Mucosa of stomach (tissue), 1 donor: ENCODE measurements around the gene HYAL2.
"Not testable (repeated sequence)": the region's sequence is repeated elsewhere in the genome, so short reads cannot be mapped to it uniquely, and the experiment has no call there.

Source experiments
- H3K27me3 ChIP-seq: one replicate; pipeline ENCODE4 v1.7.0; 2013; ENCODE audit warnings: mild to moderate bottlenecking, low read length; ENCODE audit not compliant: control insufficient read depth, insufficient read depth
- H3K36me3 ChIP-seq: one replicate; pipeline ENCODE4 v1.7.0; 2013; ENCODE audit warnings: low read length; ENCODE audit not compliant: control insufficient read depth, insufficient read depth
- H3K4me1 ChIP-seq: one replicate; pipeline ENCODE4 v1.7.0; 2013; ENCODE audit warnings: mild to moderate bottlenecking, low read length; ENCODE audit not compliant: control insufficient read depth, insufficient read depth
- H3K4me3 ChIP-seq: one replicate; pipeline ENCODE4 v1.7.0; 2013; ENCODE audit warnings: low read length
- H3K9ac ChIP-seq: one replicate; pipeline ENCODE4 v1.7.0; 2013; ENCODE audit warnings: mild to moderate bottlenecking, low read length, moderate library complexity
- H3K9me3 ChIP-seq: one replicate; pipeline ENCODE4 v1.7.0; 2013; ENCODE audit warnings: mild to moderate bottlenecking, low read length, moderate library complexity; ENCODE audit not compliant: control insufficient read depth
- donor health status: Pancreatic carcinoma.

Gene HYAL2

DNA sequence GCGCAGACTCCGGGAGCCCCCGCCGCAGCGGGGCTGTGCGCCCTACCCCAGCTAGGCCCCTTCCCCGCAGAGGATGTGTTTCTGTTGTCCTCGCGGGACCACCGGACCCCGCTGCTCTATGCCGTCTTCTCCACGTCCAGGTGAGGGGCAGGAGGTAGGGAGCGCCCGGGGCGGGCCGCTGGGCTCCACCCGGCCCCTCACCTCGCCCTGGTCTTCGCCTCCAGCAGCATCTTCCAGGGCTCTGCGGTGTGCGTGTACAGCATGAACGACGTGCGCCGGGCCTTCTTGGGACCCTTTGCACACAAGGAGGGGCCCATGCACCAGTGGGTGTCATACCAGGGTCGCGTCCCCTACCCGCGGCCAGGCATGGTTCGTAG, 48.9 kb downstream of the HYAL2 start:
- H3K36me3 ChIP-seq = no peaks in the 10 kb centered on the region
- peak overlapping the region; percentile 57 for H3K9ac ChIP-seq
- H3K9me3 ChIP-seq = no peaks in the 10 kb centered on the region
- peaks cover 4% of the 10 kb centered on the region for H3K27me3 ChIP-seq
- peaks cover 47% of the 10 kb centered on the region for H3K4me1 ChIP-seq
- no peak overlapping the region for H3K4me3 ChIP-seq

DNA sequence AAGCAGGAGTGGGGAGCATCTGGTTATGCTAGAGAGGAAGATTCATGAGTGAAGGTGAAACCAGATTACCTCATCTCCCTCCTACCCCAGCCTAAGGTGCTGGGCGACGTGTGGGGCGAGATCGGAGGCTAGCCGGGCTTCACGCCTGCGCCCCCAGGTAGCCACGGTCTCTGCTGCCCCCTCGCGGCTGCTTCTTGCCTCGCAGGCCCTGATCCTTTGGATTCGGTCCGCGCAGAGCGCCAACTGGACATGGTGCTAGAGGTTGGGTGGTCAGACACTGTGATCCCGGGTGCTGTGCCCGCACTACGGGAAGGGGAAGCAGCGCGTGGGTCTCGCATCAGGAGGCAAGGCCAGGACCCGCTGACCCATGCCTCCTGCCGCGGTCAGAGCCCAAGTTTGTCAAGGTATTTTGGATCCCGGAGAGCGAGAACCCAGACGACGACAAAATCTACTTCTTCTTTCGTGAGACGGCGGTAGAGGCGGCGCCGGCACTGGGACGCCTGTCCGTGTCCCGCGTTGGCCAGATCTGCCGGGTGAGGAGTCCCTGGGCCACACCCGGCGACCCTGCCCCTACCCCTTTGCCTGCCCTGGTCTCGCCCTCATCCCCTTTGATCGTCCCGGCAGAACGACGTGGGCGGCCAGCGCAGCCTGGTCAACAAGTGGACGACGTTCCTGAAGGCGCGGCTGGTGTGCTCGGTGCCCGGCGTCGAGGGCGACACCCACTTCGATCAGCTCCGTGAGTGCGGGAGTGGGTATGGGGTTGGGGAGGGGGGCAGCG, 49.4 kb downstream of the HYAL2 start:
- peaks cover 4% of the 10 kb centered on the region for H3K27me3 ChIP-seq
- H3K9ac ChIP-seq = peak overlapping the region; percentile 57
- H3K4me3 ChIP-seq = peak overlapping the region; percentile 17
- H3K4me1 ChIP-seq = peaks cover 52% of the 10 kb centered on the region
- no peaks in the 10 kb centered on the region for H3K36me3 ChIP-seq
- no peaks in the 10 kb centered on the region for H3K9me3 ChIP-seq

DNA sequence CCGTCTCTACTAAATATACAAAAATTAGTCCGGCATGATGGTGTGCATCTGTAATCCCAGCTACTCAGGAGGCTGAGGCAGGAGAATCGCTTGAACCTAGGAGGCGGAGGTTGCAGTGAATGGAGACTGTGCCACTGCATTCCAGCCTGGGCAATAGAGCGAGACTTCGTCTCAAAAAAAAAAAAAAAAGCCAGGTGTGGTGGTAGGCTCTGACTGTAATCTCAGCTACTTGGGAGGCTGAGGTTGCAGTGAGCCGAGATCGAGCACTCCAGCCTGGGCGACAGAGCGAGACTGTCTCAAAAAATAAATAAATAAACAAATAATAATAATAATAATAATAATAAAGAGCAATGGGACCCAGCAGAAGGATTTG, 50.0 kb downstream of the HYAL2 start:
- H3K9ac ChIP-seq, H3K9me3 ChIP-seq, H3K36me3 ChIP-seq, H3K4me3 ChIP-seq, H3K27me3 ChIP-seq: not testable (repeated sequence)
- peaks cover 58% of the 10 kb centered on the region for H3K4me1 ChIP-seq

DNA sequence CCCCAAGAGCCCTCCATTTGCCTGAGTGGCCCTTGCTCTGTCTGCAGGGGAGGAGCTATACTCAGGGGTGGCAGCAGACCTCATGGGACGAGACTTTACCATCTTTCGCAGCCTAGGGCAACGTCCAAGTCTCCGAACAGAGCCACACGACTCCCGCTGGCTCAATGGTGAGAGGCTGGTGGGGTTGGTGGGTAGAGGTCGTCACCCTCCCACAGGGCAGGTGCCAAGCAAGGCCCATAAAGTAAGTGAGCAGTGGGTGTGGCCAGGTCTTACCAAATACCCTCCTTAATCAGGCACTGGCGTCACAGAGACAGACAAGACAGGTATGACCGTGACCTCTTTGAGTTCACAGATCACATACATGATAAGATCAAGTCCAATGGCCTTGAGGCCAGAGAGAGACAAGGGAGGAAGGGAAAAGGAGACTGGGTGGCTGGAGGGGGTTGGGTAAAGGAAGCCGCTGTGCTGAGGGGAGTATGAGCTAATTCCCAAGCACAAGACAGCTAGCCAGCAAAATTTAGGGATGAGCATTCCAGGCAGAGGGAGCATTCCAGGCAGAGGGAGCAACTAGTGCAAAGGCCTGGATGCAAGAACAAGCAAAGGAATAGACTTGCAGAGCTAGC, 51.1 kb downstream of the HYAL2 start:
- peak overlapping the region; percentile 90 for H3K9ac ChIP-seq
- no peak overlapping the region for H3K4me3 ChIP-seq
- H3K27me3 ChIP-seq = peaks cover 4% of the 10 kb centered on the region
- H3K4me1 ChIP-seq = peaks cover 68% of the 10 kb centered on the region
- no peaks in the 10 kb centered on the region for H3K36me3 ChIP-seq
- H3K9me3 ChIP-seq = no peaks in the 10 kb centered on the region

DNA sequence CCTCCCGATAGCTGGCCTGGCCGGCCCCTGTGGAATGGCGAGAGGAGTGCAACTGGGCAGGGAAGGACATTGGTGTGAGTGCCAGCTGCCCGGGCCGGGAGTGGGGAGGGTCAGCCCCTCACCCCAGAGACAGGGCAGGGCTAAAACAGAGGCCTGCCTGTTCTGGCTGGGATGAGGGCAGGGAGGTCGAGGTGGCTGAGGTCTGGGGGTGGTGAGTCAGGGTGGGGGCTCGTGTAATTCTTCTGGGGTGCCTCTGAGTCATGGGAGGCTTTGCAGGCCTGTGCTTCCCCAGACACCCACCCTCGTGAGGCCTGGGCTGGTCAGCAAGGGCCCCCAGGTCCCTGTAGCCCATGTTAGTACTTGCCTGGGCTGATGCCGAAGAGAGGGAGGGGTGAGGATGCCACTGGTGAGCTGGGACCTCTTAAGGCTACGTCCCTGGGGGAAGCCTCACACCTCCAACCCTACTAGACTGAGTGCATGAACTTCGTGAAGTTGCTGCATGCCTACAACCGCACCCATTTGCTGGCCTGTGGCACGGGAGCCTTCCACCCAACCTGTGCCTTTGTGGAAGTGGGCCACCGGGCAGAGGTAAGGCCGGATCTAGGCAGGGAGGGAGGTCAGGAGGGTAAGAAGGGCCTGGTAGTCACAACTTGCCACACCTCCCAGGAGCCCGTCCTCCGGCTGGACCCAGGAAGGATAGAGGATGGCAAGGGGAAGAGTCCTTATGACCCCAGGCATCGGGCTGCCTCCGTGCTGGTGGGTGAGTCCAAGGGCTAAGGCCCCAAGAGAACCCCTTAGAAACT, 51.9 kb downstream of the HYAL2 start:
- no peaks in the 10 kb centered on the region for H3K27me3 ChIP-seq
- peak overlapping the region; percentile 71 for H3K4me3 ChIP-seq
- no peaks in the 10 kb centered on the region for H3K9me3 ChIP-seq
- H3K36me3 ChIP-seq = no peaks in the 10 kb centered on the region
- H3K9ac ChIP-seq = peak overlapping the region; percentile 90
- peaks cover 76% of the 10 kb centered on the region for H3K4me1 ChIP-seq

DNA sequence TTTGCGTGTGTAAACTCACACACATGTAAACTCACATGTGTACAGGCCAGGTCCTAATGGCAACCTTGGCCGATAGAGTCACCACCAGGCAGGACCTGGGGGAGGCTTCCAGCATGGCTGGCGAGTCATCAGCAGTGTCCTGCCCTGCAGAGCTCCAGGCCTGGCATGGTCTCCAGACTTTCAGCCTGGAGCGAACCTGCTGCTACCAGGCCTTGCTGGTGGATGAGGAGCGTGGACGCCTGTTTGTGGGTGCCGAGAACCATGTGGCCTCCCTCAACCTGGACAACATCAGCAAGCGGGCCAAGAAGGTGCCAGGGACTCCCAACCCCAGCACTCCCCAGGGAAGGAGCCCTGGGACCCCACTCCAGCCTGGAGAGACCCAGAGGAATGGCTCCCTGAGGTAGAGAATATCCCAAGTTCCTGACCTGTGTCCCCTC, 52.5 kb downstream of the HYAL2 start:
- H3K27me3 ChIP-seq = no peaks in the 10 kb centered on the region
- peaks cover 82% of the 10 kb centered on the region for H3K4me1 ChIP-seq
- peak overlapping the region; percentile 90 for H3K9ac ChIP-seq
- no peaks in the 10 kb centered on the region for H3K9me3 ChIP-seq
- no peaks in the 10 kb centered on the region for H3K36me3 ChIP-seq
- peak overlapping the region; percentile 71 for H3K4me3 ChIP-seq

DNA sequence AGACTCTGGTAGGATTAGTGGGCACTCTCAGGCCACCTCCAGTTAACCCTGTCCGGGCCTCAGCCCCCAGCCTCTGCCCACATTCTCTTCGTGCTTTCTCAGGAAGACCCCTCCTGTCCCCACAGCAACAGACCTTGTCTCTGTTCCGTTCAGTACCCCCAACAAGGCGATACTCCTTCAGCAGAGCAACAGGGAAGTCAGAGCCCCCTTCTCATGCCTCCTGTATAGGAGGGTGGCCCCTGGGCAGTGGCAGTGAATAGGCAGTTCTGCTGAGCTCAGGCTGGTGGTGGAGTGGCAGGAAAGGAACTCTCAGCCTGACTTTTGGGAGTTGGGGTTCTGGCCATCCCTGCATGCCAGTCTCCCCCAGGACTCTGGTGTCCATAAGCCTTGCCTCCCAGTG, 53.1 kb downstream of the HYAL2 start:
- H3K4me1 ChIP-seq = peaks cover 84% of the 10 kb centered on the region

DNA sequence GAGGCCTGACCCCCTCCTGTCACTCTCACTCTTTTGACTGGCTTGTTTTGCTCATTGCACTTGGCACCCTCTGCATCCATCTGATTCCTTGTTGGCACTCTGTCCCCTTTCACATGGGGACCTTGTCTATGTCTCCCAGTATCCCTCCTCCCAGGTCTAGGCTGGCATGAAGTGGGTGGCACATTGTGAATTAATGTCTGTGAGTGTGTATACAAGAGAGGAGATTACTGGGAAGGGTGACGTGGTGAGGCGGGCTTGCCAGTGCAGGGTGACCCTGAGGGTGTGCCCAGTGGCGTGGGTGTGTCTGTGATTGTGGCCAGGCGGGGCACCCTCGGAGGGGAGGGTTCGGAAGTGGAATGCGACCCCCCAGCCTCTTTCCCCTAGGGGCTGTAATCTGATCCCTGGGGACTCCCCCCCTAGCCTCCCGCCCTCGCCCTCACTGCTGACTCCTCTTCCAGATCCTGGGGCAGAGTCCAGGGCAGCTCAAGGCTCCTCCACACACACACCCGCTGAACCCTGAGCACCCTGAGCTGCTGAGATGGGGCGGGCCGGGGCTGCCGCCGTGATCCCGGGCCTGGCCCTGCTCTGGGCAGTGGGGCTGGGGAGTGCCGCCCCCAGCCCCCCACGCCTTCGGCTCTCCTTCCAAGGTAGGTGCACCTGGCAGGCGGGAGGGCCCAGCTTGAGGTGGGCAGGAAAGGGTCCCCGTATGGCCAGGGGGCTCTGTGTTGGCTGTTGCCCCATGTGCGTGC, 53.7 kb downstream of the HYAL2 start, which contains the start of gene SEMA3B:
Gene SEMA3B (plus strand): TSS at position 445 of the 749 bp plus-strand sequence. CDS start 94 bp downstream, at position 539.
- peak within 1 kb of the TSS; percentile 93 for H3K9ac ChIP-seq
- no peaks in the 10 kb centered on the region for H3K9me3 ChIP-seq
- H3K4me1 ChIP-seq = peaks cover 83% of the 10 kb centered on the region
- no peaks in the 10 kb centered on the region for H3K36me3 ChIP-seq
- no peaks in the 10 kb centered on the region for H3K27me3 ChIP-seq
- peak within 1 kb of the TSS; percentile 71 for H3K4me3 ChIP-seq

More for the DNA sequence above, 53.1 kb downstream of the HYAL2 start:
- Histone ChIP-seq H3K27me3 (no peaks in the 10 kb centered on the region), H3K9ac (peak overlapping the region; percentile 90), H3K4me3 (peak overlapping the region; percentile 71), H3K9me3 (no peaks in the 10 kb centered on the region), H3K36me3 (no peaks in the 10 kb centered on the region)

DNA sequence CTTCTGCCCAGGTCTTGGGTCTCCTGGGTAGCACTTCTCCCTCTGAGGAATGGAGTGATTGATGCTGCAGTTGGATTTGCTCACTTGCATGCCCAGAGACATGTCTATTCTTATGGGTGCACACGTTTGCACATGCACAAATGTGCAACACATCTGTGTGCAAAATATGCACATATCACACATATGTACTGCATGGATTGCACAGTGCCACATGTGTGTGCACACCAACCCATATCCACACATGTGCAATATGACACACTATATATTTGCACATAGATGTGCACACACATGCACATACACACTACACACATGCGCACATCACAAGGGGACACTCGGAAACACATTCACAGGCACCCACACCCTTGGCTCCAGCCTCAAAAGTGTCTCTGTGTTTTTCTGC, 54.3 kb downstream of the HYAL2 start:
- peaks cover 81% of the 10 kb centered on the region for H3K4me1 ChIP-seq
- H3K27me3 ChIP-seq = no peaks in the 10 kb centered on the region
- no peaks in the 10 kb centered on the region for H3K9me3 ChIP-seq
- H3K4me3 ChIP-seq = peak overlapping the region; percentile 66
- no peaks in the 10 kb centered on the region for H3K36me3 ChIP-seq
- peak overlapping the region; percentile 93 for H3K9ac ChIP-seq
